H1 (cell line): Measurements from ENCODE around the gene TENT4B. TPM values are rescaled to one million over a fixed set of nuclear protein-coding genes. Genes with fewer than 3 reads are reported as not detected.

ENCODE experiments used
- CHD7 ChIP-seq: fragments of 300-600 bp; sonication (generic); IDR thresholded peaks from 2 replicates; pipeline ENCODE4 v1.7.1; 2012; ENCODE audit warnings: low read length, moderate library complexity, mild to moderate bottlenecking, inconsistent platforms; ENCODE audit not compliant: insufficient replicate concordance
- polyA plus RNA-seq, 7 experiments: library from polyadenylated mRNA; depleted of rRNA in 3 of 7; stranded (reverse) in 5 of 7; unstranded in 2 of 7; fragments of >200 nt in 5 of 7; fragments of 200-250 nt in 2 of 7; gene quantifications; 1 replicate in 5 of 7; 2 replicates in 1 of 7; 4 replicates in 1 of 7; pipeline versions ENCODE4 v1.2.1 to v1.2.3, GENCODE V29; 2011 to 2013; ENCODE audit warnings: missing spikeins in 2 of 7, mixed read lengths in 2 of 7
- total RNA-seq: library from RNA; stranded (reverse); fragmentation: NEBNext Ultra II Directional; extraction: Animal tissue kit (Norgen Biotek cat#: 25700); gene quantifications from 2 replicates; pipeline ENCODE4 v1.2.1, GENCODE V29; 2021

The TENT4B gene
- total and polyA plus RNA-seq, 2 of the 8 experiments (the other 6 are each of a cell fraction or from before 2014, with no cell fraction given): 4.2 to 15.7 TPM

GRCh38 chr16:50216231-50216630, 63.1 kb downstream of the TENT4B start (continued):
- TF ChIP-seq CHD7: no peak
- TF ChIP-seq, all 59 proteins: peak for 0
